GM19023 (cell line): ENCODE measurements around the gene SETD1B.
A peak's percentile ranks its signal among the peaks of the same experiment; 100 is the strongest.

Experiments
- ATAC-seq: cut with Tn5 transposase; IDR thresholded peaks from one replicate; pipeline ENCODE4 v1.9.1; 2021; ENCODE audit warnings: mild to moderate bottlenecking, moderate library complexity; ENCODE audit not compliant: unreplicated experiment

SETD1B gene

DNA sequence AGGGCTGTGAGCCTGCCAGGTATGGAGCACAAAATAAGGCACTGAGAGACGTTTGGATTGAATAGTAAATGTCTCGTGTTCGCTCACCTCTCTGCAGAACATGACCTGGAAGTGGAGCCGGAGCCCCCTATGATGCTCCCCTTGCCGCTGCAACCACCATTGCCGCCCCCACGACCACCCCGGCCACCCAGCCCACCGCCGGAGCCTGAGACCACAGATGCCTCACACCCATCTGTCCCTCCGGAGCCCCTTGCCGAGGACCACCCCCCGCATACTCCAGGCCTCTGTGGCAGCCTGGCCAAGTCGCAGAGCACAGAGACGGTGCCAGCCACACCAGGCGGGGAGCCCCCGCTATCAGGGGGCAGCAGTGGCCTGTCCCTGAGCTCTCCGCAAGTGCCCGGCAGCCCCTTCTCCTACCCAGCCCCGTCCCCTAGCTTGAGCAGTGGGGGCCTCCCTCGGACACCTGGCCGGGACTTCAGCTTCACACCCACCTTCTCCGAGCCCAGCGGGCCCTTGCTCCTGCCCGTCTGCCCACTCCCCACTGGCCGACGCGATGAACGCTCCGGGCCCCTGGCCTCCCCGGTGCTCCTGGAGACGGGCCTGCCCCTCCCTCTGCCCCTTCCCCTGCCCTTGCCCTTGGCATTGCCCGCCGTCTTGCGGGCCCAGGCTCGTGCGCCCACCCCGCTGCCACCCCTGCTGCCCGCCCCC lies 18.7 kb downstream of the SETD1B start:
- ATAC-seq: no peak

DNA sequence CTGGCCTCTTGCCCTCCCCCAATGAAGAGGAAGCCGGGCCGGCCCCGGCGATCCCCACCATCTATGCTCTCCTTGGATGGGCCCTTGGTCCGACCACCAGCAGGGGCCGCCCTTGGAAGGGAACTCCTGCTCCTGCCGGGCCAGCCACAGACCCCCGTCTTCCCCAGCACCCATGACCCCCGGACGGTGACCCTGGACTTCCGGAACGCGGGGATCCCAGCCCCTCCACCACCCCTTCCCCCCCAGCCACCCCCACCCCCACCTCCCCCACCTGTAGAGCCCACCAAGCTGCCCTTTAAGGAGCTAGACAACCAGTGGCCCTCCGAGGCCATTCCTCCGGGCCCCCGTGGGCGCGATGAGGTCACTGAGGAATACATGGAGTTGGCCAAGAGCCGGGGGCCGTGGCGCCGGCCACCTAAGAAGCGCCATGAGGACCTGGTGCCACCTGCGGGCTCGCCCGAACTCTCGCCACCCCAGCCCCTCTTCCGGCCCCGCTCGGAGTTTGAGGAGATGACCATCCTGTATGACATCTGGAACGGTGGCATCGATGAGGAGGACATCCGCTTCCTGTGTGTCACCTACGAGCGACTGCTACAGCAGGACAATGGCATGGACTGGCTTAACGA lies 19.4 kb downstream of the SETD1B start:
- ATAC-seq: no peak

DNA sequence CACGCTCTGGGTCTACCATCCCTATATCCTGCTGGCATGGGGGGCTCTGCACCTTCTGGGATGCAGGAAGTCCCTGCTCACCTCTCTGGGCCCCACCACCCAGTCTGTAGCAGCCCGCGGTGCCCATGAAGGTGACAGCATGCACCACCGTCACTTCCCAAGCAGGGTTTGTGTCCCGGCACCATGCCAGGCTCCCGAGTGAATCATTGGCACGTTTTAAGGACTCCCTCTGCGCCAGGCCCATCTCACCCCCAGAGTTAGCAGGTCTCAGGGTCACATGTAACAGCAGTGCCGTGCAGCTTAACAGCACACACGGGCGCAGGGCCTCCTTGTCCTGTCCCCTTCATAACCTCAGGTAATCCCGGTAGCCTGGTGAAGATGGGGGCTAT lies 19.9 kb downstream of the SETD1B start:
- no peak for ATAC-seq

DNA sequence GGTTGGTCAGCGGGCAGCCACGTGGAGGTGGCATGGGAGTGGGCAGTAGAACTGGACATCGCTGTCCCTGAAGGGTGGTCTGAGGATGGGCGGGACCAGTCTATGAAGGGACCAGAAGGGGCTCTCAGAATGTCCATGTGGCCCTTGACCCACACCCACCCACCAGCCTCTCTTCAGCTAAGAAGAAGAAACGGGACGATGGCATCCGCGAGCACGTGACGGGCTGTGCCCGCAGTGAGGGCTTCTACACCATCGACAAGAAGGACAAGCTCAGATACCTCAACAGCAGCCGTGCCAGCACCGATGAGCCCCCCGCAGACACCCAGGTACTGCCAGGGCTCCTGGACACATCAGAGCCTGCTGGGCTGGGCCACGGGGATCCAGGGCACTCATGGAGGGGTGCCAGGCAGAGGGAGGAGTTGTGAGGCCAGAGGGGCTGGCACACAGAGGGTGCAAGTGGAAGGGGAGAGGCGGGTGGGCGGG lies 21.3 kb downstream of the SETD1B start:
- ATAC-seq: no peak

DNA sequence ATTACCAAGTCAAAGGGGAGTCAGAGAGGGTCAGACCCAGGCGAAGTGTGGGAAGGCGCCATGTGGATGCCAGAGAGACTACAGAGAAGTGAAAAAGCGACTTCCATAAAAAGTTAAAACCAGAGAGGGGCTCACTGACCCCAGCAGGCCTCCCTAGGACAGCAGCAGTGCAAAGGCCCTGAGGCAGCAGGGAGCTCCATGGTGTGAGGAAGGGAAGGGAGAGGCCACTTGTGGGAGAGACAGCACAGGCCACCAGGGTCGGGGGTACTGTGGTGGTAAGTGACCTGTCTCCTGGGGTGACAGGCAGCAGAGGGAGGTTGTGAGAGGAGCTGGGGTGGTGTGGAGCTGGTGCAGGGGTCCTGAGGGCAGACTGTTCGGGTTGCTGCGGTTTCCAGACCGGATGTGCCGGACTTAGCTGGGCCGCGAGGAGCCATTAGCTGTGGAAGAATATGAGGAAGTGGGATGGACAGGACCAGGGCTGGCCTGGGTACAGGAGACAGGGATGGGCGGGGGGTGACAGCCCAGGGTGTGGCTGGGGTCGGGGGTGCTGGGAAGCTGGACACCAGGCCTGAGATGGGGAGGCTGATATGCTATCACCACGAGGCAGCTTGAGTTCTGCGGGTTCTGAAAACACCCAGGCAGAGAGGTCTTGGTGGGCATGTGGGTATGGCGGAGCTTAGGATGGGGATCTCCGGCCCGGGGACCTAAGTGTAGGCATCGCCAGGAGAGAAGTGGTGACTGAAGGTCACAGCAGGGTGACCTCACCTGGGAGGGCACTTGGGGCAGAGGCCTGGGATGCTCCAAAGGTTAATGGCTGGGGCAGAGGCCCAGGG lies 22.7 kb downstream of the SETD1B start:
- no peak for ATAC-seq

DNA sequence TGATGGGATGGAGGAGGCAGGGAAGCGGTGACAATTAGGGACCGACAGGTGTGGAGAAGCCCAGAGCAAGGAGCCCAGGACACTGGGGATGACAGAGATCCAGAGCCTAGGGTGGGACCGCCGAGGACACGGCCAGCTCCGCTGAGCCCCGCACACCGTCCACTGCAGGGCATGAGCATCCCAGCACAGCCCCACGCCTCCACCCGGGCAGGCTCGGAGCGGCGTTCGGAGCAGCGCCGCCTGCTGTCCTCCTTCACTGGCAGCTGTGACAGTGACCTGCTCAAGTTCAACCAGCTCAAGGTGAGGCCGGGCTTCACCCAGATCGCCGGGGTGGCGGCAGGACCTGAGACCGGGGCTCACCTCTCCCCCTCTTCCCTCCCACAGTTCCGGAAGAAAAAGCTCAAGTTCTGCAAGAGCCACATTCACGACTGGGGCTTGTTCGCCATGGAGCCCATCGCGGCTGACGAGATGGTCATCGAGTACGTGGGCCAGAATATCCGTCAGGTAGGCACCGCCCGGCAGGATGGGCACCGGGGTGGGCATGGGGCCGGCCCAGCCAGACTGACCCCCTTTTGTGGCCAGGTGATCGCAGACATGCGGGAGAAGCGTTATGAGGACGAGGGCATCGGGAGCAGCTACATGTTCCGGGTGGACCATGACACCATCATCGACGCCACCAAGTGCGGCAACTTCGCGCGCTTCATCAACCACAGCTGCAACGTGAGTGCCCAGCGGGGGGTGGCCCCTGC lies 23.7 kb downstream of the SETD1B start:
- no peak for ATAC-seq

DNA sequence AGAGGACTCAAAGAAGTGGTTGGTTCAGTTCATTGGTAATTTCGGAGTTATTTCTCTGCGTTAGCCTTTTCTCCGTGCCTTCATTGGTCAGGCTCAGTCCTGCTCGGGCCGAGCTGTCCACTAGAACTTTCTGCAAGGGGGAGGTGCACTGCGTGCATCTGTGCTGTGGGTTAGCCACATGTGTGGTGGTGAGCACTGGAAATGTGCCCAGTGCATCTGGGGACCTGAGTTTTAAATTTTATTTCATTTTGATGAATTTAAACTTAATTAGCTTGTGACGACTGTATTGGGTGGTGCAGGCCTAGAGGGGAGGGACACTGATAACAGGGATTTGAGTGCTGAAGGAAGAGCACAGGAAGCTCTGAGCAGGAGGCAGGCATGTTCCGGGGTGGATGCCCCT lies 24.5 kb downstream of the SETD1B start:
- ATAC-seq: no peak

DNA sequence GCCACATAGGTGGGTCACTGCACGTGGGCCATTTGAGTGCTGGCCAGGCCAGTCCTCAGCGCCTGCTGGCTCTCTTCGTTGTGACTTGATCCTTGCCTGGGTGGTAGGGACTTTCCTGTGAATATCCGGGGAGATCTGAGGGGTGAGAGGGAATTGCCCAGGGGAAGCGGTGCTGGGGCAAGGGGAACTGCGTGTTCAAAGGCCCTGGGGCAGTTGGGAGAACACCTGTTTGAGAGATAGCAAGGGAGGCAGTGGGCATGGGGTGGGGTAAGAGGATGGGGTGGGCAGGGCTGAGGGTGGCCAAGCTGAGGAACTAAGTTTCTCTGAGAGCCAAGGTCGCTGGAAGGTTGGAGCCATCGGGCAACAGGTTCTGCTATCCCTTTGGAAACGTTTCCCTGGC lies 25.0 kb downstream of the SETD1B start:
- ATAC-seq: no peak

DNA sequence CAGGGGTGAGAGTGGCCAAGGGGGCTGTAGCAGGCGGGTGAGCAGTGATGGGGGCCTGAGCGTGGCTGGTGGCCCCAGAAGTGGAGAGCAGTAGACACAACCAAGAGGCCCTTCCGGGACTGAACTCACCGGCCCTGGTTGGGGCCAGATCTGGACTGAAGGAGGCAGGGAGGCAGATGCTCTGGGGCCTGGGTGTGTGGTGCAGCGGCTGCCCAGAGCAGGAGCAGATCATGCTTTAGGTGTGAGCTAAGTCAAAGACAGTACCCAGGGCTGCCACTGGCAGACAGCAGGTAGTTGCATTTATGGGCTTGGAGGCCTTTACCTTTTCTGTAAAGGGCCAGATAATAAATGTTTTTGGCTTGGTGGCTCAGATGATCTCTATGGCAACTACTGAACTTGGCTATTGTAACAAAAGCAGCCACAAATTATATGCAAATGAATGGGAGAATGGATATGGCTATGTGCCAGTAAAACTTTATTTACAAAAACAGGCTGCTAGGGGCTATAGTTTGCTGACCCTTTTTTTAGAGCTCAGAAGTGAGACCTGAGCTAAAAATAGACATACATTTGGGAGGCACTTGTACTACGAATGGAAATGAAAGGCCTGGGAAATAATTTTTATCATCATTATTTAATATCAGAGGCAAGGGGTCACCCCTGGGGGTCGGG lies 25.6 kb downstream of the SETD1B start:
- no peak for ATAC-seq

DNA sequence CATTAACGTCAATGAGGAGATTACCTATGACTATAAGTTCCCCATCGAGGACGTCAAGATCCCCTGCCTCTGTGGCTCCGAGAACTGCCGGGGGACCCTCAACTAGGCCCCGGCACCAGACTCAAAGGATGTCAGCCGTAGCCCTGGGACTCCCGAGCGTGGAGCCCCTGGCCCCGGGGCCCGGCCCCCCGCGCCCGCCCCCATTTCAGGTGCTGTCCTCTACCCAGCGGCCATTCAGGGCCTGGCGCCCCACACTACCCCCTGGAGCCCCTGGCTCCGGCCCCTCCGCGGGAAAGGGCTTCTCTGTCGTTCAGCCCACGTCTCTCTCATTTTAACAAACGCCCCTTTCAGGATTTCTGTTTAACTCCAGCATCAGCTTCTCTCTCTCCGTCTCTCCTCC lies 26.3 kb downstream of the SETD1B start:
- no peak for ATAC-seq

DNA sequence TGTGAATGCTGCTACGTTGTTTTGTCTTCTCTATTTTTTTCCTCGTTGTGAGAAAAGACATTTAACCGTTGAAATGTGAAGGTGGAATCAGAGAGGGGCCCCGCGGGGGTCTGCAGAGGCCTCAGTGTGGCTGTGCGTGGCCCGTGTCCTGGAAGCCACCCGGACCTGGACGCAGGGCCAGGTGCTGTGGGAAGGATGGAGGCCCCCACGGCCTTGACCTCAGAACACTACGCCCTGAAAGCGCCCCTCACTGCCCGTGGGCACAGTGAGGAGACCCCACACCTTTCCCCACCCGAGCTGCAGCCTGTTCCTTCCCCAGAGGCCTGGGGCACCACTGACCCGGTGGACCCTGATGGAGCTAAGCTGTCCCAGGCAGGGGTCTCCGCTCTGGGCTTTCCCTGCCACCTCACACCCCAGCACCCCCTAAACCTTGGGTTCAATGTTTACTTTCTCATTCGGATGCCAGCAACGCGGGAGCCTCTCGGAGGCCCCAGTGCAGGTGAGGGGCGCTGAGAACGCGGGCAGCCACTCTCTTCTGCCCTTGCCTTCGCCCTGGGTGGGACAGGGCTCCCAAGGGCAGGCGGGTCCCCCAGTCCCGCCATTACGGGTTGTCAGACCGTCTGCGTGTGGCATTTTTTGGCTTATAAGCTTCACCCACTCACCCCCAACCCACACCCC lies 26.9 kb downstream of the SETD1B start:
- no peak for ATAC-seq

DNA sequence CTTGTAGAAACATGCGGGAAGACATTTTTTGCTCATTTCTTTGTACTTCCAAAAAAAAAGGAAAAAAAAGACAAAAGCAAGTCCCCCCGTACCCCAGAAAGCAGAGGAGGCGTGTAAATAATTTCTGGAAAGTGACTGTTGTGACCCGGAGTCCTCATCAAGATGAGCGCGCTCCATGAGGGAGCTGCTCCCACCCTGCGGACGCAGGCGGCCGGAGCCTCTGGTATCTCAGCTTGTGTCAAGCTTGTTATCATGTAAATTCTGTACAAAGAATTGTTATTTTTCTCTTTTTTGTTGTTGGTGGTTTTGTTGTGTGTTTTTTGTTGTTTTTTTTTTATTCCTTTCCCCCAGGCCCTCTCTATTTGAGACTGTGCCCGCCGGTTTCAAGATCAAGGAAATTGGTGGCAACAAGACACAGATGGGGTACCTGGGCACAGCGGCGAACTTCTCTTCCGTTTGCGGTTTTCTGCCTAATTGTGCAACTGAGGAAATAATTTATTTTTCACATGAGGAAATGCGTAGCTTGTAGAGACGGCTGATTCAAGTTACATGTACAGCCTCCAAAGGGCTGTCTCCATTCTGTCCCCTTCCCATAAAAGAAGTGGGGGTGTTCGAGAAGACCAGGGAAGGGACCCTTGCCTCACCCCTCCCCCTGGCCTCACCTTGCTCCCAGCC lies 27.9 kb downstream of the SETD1B start:
- ATAC-seq: no peak

DNA sequence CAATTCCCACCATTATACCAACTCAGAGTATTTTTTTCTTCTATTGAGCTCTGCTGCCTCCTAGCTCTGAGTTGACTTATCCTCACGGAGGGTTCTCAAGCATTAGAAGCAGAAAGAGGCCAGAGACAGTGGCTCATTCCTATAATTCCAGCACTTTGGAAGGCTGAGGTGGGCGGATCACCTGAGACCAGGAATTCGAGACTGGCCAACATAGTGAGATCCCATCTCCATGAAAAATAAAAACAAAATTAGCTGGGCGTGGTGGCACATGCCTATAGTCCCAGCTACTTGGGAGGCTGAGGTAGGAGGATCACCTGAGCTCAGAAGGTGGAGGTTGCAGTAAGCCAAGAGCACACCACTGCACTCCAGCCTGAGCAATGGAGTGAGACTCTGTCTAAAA lies 33.9 kb downstream of the SETD1B start:
- ATAC-seq: no peak

DNA sequence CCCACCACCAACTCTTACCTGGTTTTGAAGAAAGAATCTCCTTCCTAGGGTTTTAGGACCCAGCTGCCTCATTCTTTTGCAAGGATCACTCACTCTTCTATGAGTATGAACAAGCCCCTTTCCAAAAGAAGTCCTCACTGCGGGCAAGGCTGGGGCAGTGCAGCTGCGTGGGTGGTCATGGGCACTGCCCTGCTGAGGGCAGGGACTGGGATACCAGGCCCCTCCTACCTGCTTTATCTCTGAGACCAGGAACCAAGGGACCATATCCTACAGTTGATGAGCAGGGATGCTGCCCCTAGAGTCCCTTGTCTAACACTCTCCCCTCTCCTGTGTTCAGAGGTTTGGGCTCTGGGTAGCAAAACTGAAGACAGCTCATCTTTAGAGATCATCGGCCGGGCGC lies 34.3 kb downstream of the SETD1B start:
- ATAC-seq: no peak

DNA sequence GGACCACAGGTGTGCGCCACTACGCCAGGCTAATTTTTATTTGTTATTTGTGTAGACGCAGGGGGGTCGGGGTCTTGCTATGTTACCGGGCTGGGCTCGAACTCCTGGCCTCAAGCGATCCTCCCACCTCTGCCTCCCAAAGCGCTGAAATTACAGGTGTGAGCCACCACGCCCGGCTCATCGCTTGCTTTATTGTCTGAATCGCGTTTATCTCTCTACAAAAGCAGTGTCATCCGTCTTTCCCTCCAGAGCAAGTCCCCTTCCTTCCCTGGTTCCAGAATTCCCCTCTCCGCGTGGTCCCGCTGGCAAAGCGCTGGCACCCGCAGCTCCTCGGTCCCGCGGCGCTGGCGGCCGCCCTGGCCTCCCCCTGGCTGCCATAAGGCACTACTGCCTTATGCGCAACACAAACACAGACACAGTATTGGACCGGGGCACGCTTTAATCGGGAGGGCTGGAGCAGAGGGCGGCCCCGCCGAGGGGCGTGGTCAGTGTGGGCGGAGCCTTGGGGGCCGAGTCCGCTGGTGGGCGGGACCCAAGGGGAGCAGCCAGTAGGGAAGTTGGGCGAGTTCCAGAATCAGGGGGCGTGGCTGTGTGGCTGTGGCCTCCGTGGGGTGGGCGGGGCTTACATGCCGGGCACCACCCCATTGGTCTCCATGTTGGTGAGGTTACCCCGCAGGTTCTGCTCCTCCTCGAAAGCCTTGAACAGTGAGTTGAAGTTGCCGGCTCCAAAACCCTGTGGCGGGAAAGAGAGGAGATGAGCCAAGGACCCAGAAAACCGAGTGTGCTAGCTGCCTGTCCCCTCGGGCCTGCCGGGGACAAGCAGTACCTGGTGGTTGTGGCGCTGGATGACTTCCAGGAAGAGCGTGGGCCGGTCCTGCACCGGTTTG lies 35.5 kb downstream of the SETD1B start:
- peak; percentile 88 for ATAC-seq

DNA sequence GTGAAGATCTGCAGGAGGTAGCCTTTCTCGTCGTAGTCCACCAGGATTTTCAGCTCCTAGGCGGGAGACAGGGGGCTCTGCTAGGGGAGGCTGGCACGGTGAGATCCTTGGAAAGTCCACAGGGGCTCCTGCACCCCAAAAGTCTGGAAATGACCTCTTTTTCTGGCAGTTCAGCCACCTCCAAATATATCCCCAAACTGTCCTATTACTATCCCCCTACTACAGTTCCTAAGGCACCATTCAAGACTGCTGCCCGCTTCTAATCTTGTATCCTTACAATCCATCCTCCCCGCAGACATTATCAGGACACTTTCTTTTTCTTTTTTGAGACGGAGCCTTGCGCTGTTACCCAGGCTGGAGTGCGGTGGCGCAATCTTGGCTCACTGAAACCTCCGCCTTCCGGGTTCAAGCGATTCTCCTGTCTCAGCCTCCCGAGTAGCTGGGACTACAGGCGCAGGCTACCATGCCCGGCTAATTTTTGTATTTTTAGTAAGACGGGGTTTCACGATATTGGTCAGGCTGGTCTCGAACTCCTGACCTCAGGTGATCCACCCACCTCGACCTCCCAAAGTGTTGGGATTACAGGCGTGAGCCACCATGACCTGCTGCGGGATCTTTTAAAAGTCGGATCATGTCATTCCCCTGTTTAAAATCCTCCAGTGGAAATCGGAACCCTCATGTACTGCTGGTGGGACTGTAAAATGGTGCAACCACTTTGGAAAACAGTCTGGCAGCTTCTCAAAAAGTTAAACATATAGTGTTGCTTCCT lies 36.4 kb downstream of the SETD1B start:
- no peak for ATAC-seq

DNA sequence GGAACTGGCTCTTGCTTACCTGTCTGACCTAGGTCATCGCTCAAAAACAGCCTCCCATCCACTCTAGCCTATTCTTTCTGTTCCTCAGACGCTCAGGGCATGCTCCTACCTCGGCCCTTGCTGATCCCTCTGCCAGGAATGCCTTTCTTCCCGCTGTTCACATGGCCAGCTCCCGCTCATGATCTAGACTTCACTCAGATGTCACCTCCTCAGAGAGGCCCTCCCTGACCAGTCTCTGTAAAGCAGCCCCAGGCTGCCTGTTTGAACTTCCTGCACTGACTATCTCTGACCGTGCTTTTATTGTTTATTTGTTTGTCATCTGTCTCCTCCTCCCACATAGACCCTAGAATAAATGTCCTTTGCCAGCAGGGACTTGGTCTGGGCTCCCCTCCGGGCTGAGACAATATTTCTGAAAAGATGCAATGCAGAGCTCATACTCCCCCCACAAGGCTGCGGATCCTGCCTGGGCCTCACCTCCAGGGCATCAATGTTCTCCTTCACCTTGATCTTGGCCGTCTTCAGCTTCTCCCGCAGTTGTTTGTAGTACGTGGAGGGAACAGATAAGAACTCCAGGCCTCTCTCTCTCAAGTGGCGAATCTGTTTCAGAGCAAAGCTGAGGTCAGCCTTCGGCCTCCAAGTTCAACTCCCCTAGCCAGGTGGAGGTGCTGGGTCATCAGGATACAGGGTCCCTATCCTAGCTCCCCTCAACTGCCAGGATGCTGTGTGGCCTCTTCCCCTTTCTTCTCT lies 39.6 kb downstream of the SETD1B start:
- ATAC-seq: no peak
